ENCODE data around the gene SIRT3.

DNA sequence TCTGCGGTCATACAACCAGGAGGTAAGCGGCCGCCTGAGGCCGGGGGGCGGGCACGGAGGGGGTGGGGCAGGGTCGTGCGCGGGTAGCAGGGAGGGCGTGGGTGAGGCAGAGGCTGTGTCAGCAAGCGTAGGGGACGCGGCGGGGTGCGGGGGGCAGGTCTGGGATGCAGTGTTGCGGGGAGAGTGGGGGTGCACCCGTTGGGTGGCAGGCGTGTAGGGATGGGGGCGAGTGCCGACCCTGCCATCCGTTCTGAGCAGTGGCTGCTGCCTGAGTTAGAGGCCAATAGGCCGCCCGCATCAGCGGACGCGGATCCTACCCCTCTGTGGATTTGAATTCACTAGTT lies 27.3 kb downstream of the SIRT3 start:
- TF ChIP-seq, protein P1, sequence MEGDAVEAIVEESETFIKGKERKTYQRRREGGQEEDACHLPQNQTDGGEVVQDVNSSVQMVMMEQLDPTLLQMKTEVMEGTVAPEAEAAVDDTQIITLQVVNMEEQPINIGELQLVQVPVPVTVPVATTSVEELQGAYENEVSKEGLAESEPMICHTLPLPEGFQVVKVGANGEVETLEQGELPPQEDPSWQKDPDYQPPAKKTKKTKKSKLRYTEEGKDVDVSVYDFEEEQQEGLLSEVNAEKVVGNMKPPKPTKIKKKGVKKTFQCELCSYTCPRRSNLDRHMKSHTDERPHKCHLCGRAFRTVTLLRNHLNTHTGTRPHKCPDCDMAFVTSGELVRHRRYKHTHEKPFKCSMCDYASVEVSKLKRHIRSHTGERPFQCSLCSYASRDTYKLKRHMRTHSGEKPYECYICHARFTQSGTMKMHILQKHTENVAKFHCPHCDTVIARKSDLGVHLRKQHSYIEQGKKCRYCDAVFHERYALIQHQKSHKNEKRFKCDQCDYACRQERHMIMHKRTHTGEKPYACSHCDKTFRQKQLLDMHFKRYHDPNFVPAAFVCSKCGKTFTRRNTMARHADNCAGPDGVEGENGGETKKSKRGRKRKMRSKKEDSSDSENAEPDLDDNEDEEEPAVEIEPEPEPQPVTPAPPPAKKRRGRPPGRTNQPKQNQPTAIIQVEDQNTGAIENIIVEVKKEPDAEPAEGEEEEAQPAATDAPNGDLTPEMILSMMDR (IDR thresholded peaks at IDR 0.05) = no peak
- TF ChIP-seq POLR2A (IDR thresholded peaks at IDR 0.05) = no peak
